Sigmoid colon (tissue), 4 donors: ENCODE results near the gene TCF12.

Source experiments
- CTCF ChIP-seq, 4 experiments: fragments of 450-650 bp in 3 of 4; fragments of 200-600 bp in 1 of 4; IDR thresholded peaks; one replicate each; pipeline ENCODE4 v1.5.1; 2016 to 2019; ENCODE audit warnings: antibody characterized with exemption in 4 of 4, mild to moderate bottlenecking in 3 of 4, moderate library complexity in 2 of 4
- EP300 ChIP-seq, 4 donors: sonication (generic); formaldehyde crosslinking; IDR thresholded peaks; one replicate each; pipeline ENCODE4 v1.6.1; 2017; ENCODE audit warnings: antibody characterized with exemption in 4 of 4

- TF ChIP-seq CTCF (IDR thresholded peaks at IDR 0.05) (no peak), EP300 (IDR thresholded peaks at IDR 0.05) (no peak)
These were observed 119.6 kb downstream of the TCF12 start for GRCh38 chr15:57038040-57038439.
